GM23338 (cell line): ENCODE data around the gene ARL4A.

ENCODE experiments used
- CREB1 ChIP-seq: fragments of 250-450 bp; sonication (Bioruptor Pico); IDR thresholded peaks from 2 replicates; pipeline ENCODE4 v1.5.0; 2020; ENCODE audit warnings: low read depth, mild to moderate bottlenecking, moderate library complexity
- CTCF ChIP-seq, 2 experiments: fragments of 200-600 bp in 1 of 2; sonication (generic) in 1 of 2; conservative IDR thresholded peaks; 2 replicates each; pipeline versions ENCODE4 v1.5.1 to v1.6.1; 2016 to 2017; ENCODE audit warnings: antibody characterized with exemption in 2 of 2, low read depth in 2 of 2, mild to moderate bottlenecking in 2 of 2, moderate library complexity in 1 of 2
- EZH2 ChIP-seq: fragments of 200-600 bp; sonication (generic); IDR thresholded peaks from one replicate; pipeline ENCODE4 v1.8.0; 2017; ENCODE audit warnings: antibody characterized with exemption, mild to moderate bottlenecking, low read depth; ENCODE audit not compliant: unreplicated experiment
- EZH2phosphoT487 ChIP-seq: fragments of 200-600 bp; sonication (generic); IDR thresholded peaks from one replicate; pipeline ENCODE4 v1.8.1; 2018; ENCODE audit warnings: antibody characterized with exemption; ENCODE audit not compliant: unreplicated experiment

GRCh38 chr7:12649348-12649747, 38.1 kb upstream of the ARL4A start:
- TF ChIP-seq EZH2 (no peak), CTCF (conservative IDR thresholded peaks at IDR 0.05; ENCODE audit: low read depth in 2 of 2) (no peak), EZH2phosphoT487 (no peak), CREB1 (no peak)
